Stimulated activated CD4-positive, alpha-beta T cell treated with anti-CD3 and anti-CD28 coated beads, Interleukin-2, amount 100 ng/mL, for 4 hours (primary cell): ENCODE measurements around the gene TRABD.

Source experiments
- DNase-seq: peaks from one replicate; pipeline ENCODE4 v3.0.0-alpha.2; 2020; ENCODE audit warnings: low read depth

Gene TRABD

DNA sequence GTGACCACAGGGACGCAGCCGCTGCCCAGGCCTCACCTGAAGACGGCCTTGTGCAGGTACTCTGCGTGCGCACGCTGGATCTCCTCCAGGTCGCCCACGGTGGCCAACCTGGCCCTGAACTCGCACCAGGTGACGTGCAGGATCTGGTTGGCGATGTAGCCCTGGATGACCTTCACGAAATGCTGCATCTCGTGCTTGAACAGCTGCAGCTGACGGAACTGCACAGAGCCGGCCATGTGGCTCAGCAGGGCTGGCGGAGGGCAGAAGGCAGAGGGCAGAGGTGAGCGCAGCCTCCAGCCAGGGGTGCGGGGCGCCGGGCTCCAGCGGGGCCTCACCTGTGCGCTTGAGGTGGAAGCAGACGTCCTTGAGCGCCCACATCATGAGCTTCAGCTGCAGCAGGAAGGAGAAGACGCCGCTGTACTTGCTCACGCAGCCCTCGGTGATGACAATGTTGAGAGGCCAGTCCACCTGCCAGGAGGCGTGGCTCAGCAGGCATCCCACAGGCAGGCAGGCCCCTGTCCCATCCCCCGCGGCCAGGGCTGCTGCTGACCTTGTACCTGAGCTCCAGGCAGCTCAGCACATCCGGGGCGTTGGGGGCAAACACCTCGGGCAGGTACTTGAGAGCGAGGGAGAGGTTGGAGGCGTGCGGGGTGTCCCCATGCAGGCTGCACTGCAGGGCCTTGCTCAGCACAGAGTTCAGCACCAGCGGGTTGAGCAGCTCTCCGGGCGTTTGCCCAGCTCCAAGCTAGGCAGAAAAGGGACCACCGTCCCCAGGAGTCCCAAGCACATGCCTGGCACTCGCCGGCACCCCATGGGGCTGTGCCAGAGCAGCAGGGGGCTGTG is 32.7 kb downstream of the TRABD start:
- no peak for DNase-seq

DNA sequence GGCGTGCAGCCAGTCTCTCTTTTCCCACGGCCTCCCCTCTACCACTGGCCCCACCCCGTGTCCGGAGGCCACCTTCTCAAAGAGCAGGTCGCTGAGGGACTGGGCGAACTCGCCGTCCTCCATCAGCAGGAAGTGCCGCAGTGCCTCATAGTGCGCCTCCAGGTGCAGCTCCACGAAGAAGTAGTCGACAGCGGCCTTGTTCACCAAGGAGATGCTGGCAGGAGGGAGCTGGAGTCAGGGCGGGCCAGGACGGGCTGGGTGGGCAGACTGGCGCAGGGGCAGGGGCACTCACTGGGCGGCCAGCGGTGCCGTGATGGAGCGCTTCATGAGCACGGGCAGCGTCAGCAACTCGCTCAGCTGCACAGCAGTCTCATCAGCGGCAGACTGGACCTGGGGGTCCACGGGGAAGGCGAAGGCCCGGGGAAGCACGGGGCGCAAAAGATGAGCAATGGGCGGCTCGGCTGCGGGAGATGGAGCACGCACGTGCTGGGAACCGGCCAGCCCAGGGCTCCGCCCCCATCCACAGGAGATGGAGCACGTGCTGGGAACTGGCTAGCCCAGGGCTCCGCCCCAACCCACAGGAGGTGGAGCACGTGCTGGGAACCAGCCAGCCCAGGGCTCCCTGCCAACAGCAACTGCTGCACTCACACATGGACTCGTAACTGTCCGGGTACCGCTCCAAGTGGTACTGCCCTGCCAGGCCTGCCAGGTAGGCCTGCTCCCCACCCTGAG is 33.4 kb downstream of the TRABD start:
- no peak for DNase-seq

DNA sequence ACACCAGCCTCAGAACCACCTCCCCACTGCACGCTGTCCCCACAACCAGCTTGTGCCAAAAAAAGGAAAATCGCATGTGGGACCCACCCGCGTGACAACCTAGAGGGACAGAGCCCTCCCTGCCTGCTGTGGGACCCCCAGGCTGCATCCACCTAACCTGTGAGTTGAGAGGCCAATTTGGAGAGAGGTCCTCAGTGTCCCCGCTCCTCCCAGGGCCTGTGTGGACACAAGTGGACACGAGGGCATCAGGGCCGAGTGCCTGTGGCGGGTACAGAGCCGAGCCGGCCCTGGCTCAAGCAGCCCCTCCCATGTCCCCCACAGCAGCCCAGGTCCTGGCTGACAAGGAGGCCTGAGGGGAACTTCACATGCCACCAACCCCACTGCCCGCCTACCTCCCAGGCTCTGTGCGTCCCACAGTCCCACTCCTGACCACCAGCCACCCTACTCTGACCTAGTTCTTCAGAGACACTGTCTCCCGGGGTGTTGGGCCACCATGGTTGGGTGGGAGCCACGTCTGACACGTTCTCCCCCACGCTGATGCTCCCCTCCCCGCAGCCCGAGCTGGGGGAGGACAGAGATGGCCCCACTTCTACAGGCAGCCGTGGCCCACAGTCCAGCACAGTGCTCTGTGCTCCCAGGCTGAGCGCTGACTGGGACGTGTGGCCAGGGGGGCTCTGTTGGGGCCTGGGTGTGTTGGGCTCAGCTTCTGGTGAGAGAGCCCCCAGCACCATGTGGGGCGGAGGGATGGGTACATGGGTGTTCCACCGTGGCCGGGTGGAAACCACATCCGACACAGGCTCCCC is 34.3 kb downstream of the TRABD start:
- no peak for DNase-seq

DNA sequence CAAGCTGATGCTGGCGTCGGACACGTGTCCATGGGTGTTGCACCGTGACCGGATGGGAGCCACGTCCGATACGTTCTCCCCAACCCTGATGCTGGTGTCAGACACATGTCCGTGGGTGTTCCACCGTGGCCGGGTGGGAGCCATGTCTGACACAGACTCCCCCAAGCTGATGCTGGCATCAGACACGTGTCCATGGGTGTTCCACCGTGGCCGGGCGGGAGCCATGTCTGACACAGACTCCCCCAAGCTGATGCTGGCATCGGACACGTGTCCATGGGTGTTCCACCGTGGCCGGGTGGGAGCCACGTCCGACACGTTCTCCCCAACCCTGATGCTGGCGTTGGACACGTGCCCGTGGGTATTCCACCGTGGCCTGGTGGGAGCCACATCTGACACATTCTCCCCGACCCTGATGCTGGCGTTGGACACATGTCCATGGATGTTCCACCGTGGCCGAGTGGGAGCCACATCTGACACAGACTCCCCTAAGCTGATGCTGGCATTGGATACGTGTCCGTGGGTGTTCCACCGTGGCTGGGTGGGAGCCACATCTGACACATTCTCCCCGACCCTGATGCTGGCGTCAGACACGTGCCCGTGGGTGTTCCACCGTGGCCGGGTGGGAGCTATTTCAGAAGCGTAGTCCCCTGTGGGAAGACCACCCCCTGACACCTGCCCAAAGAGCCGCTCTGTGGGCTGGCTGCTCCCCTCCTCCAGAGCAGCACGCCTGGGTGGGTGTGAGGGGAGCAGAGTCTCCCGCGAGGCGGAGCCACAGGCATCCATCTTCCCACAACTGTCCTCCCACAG is 35.1 kb downstream of the TRABD start:
- no peak for DNase-seq

DNA sequence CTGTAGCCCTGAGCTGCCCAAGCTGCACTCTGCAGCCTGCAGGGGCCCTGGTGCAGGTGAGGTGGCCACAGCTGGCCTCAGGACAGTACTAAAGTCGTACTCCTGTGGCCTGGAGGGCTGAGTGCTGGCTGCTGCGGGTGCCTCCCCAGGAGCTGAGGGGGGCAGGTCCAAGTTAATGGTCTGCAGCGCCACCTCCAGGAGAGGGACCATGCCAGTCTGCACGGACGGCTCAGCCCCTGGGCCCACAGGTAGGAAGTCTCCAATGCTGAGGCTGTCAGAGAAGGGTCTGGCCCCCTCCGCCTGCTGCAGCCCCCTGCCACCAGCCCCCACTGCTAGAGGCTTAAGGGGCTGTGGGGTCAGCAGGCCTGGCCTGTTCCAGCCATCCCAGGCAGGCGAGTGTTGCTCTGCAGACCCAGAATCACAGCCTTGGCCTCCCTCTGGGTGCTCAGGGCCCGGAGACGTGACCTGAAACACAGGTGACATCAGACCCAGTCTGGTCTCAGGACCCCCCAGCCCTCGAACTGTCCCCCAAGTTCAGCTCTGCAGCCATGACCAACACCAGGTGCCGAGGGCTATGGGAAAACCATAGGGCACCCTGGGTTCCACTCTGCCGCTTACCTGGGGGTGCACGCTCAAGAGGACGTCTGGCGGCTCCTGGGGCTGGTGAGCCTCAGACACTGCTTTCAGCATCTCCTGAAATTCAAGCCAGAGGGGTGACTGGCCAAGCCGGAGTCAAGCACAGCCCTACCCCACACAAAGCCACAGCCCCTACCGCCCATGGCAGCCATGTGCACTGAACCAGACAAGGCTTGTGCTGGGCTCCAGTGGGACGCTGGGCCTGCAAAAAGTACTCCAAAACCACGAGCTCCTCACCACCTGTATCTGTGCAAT is 35.9 kb downstream of the TRABD start:
- DNase-seq = no peak

DNA sequence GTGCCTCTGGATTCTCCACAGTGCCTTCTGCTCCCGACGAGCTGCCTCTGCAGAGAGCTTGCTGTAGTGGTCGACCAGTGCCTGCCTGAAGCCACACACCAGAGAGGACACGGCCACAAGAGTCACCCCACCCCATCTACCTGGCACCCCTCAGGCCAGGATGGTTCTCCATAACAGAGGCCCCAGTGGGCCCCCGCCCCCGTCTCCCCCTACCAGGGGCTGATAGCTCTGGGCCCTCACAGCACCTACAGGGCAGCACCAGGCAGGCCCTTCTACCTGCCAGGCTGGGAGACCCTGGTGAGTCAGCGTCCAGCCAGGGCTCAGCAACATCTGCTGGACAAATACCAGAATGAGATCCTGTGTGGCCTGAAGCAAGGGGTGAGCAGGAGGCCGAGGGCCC is 36.8 kb downstream of the TRABD start:
- DNase-seq = no peak

DNA sequence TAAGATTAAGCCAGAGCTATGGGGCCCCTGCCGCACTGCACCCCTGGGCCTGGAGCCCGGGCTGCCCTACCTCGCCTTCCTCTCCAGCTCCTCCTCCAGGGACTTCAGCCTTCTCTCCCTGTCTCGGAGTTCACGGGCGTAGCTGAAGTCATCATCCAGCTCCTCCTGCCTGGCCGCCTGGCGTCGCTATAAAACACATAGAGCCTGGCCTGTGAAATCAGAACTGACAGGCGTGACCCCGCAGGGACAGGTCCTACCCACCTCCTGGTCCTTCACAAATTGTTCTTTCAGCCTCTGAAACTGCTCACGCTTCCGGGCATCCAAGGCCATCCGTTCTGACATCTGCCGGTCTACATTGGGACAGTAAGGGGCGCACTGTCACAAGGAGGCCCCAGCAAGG is 38.4 kb downstream of the TRABD start:
- no peak for DNase-seq

DNA sequence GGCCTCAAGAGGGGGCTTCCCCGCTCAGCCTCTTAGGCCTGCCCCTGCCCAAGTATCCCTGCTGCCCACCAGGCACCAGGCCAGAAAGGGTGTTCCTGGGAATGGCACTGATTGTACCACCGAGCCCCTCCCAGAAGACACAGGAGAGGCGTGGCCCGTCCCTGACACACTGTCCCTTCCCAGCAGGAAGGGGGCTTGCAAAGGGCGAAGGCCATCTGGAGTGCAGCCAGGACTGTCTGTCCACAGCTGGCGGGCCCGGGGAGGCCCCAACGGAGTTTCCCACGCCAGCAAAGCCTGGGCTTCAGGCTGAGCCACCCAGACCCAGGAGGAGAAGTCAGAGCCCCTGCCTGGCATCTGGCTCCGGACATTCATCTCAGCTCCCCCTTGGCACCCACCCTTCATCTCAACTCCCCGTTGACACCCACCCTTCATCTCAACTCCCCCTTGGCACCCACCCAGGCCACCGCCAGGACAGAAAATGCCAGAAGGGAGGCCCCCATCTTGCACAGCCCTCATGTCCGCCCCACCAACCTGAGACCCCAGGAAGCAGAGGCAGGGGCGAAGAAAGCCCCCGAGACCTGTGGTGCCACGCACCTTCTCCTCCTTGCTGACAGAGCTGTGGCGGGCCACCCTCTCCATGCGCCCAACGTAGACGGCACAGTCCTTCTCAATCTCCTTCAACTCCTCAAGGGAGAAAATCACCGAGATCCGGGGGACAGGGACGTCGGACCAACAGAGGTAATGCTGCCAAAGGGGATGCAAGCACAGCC is 39.7 kb downstream of the TRABD start:
- DNase-seq = no peak

DNA sequence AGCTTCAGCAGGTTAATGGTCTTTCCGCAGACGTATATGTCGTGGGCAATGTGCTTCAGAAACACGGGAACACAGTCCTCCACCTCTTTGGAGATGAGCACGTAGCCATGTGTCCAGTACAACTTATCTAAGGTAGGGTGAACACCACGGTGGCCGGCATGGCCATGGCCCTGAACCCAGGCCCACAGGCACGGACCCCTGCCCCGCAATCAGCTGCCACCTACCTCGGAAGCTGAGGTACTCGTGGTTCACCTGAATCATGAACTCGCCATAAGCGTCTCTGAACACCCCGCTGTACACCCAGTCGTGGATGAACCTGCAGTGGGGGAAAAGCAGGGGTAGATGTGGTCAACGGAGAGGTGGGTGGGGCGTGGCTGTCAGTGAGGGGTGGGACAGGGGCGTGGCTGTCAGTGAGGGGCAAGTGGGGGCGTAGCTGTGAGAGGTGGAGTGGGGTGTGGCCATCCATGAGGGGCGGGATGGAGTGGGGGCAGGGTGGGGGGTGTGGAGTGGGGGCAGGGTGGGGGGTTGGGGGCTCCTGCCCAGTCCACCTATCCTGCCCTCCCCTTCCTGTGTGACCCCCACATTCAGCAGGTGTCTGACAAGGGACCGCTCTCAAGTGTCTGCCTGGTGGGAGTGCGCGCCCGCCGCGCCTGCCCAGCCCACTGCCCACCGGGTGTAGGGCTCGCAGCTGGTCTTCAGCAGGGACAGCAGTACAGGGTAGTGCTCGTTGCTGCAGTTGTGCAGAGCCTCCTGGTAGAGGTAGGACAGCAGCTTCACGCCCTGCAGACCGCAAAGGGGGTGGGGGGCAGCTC is 40.6 kb downstream of the TRABD start:
- DNase-seq = no peak

DNA sequence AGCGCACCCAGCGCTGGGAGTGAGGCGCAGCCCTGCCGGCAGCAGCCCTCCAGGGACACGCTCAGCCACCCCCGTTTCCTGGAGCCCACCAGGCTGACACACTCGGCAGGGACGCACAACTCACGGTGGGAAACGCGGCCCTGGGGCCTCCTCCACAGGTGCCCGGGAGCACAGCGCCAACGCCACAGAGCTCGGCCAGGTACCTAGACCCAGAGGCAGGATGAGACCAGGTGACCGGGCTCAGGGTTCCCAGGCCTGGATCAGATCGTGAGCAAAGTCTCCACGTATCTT is 41.1 kb downstream of the TRABD start:
- DNase-seq = no peak

DNA sequence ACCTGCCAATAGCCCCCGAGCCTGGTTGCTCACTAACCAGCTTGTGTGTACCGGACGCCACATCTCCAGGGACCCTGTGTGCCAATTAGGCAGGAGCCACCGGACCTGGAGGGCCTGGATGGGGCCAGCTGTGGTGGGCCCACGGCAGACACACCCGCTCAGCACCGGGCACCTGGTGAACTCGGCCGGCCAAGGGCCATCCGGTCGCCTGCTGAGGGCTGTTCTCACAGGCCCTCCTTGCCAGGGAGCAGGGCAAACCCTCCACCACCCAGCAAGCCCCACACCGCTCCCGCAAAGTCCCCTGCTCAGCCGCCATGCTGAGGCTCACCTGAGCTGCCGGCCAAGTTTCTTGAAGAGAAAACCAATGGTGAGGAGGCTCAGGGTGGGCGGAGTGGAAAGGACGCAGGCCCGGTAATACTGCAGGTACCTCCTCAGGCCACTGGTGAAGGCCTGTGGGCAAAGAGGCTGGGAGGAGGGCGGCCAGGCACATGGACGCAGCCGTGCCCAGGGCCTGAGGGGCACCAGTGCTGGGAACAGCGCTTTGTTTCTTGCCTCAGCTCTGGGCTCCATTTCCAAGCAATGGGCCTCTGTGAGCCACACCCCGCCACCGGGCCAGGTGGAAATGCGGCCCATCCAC is 42.0 kb downstream of the TRABD start:
- DNase-seq = no peak

DNA sequence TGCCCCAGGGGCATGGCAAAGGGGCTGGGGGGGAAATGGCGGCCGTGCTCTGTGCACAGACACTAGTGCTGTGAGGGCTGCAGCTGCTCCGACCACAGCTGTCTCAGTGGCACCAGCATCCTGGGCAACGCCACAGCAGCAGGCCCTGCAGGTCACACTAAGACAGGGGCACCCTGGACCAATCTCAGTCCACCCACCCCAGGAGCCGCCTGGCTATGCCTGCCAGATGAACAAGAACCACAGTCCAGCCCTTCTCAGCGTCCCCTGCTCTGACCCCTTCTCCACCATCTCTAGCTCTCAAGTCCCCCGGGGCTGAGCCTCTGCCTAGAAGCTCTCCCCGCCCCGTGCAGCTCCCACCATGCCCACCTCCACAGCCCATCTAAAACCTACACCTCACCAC is 42.7 kb downstream of the TRABD start:
- no peak for DNase-seq

DNA sequence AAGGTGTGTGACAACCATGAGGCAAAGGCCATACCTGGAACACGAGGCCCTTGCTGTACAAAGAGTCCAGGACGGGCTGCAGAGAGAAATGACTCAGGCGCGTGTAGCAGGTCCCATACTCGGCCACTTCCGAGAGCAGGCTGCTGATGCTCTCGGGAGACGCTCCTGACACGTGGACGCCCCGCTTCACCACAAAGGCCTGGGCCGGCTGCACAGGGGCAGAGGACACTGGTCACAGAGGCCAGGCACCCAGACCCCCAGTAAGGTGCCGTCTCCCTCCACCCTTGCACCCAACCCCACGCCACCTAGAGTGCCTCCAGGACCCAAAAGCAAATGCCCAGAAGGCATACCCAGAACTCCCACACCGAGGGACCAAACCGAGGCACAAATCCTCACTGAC is 43.7 kb downstream of the TRABD start:
- no peak for DNase-seq

DNA sequence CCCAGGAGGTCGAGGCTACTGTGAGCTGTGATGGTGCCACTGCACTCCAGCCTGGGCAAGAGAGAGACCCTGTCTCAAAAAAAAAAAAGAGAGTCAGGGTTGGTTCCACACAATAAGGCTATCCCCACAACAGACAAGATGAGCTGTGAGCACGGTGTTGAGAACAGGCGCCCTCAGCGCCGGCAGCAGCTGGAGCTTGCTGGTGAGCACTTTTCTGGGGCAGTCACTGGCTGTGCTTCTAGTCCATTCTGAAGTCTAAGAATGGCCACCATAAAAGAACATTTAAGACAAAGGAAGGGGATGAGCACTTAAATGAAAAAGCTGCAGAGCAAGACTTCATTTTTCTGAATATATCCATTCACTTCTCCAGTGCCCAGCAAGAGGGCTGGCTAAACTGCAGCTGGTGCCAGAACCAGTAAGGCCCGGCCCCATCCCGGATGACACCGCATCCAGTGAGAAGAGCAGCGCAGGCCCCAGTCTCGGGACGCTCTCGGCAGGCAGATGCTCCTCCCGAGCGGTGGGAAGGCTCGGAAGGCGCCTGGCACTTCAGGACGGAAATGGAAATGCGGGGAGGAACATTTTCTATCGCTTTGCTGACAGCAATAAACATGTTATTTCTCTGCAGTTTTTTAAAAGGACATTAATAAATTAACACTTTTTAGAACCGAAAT is 46.9 kb downstream of the TRABD start:
- DNase-seq = no peak

DNA sequence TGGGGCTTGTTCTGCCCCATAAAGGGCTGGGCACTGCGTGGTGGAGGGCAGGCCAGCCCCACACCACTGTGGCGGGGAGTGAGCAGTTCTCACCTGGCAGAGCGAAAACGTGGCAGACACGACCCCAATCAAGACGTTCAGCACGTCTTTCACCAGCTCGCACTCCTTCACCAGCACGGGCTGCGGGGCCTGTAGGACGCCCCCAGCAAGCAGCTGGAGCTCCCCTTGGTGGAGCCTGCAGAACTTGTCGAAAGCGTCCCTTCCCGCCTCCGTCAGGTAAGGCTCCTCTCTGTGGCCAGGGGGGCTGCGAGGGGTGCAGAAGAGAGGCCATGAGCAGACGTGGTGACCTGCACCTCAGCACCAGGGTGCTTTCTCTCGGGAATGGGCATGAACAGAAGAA is 47.5 kb downstream of the TRABD start:
- DNase-seq = no peak

DNA sequence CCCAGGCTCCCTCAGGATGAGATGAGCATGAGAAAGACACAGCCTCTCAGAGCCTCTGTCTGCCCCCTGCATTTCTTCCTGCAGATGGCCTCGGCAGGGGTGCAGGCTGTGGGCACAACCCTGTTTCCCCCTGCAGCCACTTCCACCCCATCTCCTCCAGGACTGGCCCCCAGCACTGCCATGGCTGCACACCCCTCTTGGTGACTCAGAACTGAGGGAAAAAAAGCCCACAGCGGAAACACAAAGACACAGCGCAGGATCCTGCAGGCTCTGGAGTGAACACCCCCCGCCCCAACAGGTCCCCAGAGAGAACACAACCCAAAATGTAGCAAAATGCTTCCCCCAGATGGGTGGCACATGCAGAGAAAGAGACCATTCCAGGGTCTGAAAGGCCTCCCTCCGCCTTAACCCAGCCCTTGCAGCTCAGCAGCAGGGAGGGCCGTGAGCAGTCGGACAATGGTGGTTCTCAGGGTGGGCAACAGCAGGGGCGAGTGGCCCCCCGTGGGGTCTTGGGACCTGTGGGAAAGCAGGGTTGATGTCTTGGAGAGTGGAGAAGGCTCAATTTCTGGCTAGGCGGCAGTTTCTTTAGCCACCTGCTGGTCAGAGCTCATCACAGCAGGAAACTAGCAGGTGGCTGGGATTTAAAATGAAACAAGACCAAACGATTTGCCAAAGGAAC is 51.2 kb downstream of the TRABD start:
- DNase-seq = no peak

DNA sequence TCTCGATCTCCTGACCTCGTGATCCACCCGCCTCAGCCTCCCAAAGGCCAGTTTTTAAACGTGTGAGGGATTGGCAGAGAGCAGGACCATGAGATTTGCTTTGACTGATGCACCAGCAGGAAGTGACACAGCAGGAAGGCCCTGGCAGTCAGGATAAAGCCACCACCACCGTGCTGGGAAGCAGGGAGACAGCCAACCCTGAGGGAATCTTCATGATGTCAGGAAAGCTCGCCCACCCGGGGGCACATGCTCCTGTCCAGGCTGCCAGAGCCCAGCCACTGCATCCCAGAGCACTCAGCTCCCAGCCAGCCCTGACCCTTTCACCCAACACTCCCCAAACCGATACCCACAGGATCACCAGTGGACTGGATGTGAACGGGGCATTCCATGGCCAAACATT is 53.0 kb downstream of the TRABD start:
- no peak for DNase-seq

DNA sequence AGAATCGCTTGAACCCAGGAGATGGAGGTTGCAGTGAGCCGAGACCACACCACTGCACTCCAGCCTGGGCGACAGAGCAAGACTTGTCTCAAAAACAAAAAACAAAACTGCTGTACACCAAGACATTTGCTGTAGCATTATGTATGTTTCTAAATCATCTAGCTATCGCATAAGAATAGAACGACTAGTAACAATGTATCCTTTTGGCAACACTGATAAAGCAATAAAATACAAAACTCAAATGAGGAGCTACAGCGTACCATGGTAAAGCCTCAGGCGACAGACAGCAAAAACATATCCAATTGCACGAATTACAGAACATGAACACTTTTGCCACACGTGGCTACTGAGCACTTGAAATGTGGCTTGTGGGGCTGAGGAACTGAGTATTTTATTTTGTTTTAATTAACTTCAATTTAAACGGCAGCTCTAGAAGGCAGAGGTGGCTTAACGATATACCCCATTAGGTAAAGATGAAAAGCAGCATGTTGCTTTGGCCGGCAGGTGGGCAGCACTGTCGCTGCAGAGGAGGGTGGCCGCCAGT is 56.8 kb downstream of the TRABD start:
- no peak for DNase-seq
